GM21447 (cell line): ENCODE results near the gene TMEM121.

Experiments used
- ATAC-seq: cut with Tn5 transposase; IDR thresholded peaks from one replicate; pipeline ENCODE4 v1.9.1; 2021; ENCODE audit not compliant: unreplicated experiment

TMEM121 gene

GRCh38 chr14:105486974-105487448 lies 39.4 kb upstream of the TMEM121 start:
- no peak for ATAC-seq

- no peak for ATAC-seq
Observed at GRCh38 chr14:105487449-105487985, 38.9 kb upstream of the TMEM121 start.

DNA sequence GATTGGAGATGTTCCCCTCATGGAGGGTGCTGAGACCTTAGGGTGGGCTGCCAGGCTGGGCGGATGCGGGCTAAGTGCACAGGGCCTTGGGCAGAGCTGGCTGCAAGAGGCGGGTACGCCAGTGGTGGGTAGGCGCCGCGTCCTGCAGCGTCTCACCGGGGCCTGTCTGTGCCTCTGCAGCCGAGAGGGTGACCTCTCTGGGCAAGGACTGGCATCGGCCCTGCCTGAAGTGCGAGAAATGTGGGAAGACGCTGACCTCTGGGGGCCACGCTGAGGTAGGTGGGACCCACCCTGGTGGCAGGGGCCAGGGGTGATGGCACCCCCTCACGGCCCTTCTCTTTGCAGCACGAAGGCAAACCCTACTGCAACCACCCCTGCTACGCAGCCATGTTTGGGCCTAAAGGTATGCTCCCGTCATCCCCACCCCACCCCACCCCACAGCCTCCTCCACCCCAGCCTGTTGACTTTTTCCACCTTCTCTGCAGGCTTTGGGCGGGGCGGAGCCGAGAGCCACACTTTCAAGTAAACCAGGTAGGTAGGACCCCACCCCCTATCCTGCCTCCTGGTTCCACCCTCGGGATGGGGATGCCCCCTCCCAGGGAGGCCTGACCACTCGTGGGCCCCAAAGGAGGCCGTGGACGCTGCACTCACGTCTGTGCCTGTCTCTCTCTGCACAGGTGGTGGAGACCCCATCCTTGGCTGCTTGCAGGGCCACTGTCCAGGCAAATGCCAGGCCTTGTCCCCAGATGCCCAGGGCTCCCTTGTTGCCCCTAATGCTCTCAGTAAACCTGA lies 38.2 kb upstream of the TMEM121 start:
- ATAC-seq = no peak

- no peak for ATAC-seq
Observed at GRCh38 chr14:105488781-105489541, 37.4 kb upstream of the TMEM121 start.

DNA sequence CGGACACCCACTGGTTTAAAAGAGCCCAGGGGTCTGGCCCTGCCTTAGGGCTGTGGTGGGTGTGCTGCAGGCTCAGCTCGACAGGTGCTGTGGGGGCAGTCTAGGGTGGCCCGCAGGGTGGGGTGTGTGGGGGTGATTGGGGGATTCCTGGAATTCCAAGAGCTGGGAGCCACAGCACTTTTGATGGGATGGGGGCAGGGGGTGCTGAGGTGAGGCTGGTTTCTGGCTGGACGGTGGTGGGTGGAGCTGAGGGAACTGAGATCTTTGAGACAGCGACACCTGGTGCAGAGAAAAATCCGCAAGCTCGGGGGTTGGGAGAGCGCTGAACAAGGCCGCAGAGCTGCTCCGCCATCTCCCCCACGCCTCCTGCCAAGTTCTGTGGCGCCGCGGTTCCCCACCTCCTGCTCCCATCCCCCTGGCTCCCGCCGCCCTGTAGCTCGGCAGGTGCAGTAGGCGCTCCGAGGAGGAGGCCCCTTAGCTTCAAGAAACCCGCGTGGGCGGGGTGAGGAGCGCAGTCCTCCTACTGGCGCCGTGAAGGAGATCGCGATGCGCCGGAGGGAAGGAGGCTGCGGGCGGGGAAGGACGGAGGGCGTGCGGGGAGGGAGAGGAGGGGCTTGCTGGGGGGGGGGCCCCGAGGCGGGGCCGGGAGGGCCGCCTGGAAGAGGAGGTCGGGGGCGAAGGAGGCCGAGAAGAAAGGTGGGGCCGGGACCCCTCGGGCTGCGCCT lies 36.7 kb upstream of the TMEM121 start:
- peak; percentile 21 for ATAC-seq

- ATAC-seq = peak; percentile 0
Observed at GRCh38 chr14:105490267-105490571, 36.2 kb upstream of the TMEM121 start.

DNA sequence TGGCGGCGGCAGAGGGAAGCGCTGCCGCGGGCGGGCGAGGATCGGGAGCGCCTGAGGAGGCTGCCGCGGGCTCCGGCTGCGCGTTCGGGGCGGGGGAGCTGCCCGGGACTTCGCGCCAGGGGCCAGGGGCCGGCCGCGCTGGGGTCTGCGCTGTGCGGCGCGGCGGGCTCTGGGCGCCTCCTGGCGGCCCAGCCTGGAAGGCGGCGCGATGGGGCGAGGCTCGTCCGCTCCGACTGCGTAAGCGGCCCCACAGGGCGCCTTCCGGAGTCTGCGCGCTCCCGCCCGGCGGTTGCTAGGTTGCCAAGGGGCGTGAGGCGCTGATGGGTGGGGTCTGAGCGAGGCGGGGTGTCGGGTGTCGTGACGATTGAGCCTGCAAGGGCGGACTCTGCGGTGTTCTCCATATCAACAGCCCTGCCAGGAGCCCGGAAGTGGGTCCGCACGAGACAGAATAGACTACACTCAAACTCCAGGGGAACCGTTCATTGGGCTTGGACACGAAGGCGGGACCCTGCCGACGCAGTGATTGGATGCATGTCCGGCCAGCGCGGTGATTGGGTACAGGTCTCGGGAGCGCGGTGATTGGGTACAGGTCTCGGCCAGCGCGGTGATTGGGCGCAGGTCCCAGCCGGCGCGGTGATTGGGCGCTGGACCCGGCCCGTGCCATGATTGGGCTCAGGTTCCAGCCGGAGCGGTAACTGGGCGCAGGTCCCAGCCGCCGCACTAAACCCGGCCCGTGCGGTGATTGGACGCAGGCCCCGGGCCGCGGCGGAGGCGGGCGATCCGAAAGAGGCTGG lies 35.6 kb upstream of the TMEM121 start, which contains the start of gene TEDC1:
TEDC1 (plus strand) TSS at position 675 of the 794 bp plus-strand sequence. CDS start 130 bp downstream, outside the sequence.
- peak; percentile 67 for ATAC-seq

DNA sequence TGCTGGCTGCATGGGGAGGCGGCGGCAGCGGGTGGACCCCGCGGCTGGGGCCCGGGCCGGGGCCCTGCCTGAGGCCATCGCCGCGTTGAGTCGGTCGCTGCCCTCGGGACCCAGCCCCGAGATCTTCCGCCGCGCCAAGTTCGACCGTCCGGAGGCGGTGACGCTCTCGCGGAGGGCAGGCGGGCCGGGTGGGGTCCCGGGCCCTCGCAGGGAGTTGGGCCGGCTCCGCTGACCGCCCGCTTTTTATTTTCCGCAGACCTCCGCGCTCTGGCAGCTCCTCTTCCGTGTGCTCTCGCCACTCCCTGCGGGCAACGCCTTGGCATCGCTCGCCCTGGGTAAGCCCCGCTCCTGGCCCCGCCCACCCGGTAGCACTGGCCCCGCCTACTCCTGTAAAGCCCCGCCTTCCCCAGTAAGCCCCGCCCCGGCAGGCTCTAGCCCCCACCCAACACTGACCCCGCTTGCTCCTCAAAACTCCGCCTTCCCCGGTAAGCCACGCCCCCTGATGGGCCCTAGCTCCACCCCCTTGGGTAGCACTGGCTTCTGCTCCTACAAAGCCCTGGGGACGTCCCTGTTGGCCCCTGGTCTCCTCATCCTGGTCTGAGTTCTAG lies 34.9 kb upstream of the TMEM121 start:
- no peak for ATAC-seq

DNA sequence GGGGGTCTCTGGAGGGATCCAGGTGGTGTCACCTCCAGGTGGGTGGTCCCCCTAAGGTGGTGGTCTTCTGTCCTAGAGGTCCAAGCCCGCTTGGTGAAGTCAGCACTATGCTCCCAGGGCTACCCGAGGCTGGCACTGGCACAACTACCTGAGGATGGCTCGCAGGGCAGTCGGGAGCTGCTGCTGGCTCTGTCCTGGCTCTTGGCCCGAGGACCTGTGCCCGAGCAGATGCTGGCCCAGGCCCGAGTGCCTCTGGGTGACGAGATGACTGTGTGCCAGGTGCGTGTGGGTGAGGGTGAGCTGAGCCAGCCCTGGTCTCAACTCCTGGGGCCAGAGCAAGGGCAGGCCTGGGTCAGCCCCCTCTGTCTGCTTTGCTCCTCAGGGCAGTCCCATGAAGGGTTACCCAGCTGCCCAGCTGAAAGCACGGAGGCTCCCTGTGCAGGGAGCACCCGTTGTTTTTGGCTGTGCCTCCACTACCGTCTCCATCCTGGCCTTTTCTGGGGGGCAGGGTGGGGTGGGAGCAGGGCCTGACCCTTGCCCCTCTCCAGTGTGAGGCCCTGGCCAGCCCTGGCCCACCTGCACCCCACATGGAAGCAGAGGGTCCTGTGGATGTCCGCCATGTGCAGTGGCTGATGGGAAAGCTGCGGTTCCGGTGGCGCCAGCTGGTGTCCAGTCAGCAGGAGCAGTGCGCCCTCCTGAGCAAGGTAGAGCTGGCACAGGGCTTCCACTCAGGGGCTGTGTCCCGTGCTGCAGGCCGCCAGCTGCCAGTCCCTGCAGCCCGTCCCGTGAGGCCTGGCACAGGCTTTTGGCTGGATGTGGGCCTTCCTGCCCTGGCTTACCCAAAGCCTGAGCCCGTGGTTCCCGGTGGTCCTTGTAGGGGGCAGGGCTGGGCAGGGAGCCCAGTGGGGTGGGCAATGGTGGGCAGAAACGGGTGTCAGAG lies 34.1 kb upstream of the TMEM121 start:
- no peak for ATAC-seq

DNA sequence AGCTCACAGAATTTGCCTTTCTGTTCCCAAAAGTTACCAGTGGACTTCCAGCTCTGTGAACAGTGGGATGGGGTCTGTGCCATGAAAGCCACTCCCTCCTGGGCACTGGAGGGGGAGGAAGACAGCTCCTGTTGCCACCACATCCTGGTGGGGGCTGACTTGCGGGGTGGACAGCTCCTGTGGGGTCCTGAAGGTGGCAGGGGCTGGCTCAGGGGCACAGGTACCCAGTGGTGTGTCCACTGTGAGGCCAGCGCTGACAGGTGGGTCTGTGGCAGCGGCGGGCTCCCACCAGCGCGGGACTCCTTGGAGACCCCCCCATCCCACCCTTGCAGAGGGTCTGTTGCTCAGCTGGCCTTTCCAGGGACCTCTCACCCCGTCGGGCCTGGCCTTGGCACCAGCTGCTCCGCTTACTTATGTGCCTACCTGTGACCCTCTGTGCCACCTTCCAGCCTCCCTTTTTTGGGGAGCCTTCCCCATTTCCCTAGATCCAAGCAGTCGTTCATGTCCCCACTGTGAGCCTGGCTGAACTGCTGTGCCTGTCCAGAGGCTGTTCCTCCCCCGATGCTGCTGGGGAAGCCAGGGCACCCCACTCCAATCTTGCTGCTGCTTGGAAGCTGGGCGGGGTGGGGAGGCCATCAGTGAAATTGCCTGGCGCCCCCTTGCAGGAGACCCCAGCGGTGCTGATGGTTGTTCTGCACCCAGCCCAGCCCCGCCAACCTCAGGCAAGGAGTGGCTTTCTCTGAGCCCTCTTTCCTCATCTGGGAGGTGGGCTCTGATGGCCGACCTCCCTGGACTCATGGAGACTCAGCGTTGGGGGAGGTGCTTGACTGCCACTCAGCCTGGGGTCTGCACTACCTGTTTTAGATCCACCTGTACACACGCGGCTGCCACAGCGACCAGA lies 33.2 kb upstream of the TMEM121 start:
- no peak for ATAC-seq

DNA sequence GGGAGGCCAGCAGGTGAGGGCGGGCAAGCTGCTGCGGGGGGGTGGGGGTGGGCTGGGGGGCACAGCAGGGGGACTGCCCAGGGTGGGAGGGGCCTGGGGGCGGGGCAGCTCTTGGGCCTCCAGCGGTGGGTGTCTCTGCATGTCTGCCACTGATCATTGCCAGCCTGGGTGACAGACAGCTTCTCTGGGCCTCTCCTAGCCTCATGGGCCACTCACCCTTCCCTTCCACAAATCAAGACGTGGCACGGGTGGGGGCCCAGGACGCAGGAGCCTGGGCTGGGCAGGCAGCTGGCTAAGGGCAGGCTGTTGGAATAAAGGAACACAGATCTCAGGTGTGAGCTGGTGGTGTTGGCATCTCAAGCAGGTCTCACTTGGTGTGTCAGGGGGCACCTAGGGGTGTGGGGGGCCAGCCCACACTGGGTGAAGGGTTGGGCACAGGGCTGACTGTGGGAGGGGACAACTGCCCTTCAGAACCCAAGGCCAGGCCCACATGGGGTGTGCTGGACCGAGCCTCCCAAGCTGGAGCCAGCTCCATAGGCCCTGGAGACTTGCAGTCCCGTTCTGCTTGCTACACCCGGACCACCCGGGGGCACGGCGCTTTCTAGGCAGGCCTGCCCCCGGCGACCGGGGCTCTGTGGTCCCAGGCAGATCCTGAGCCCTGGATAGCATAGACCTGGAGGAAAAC lies 32.3 kb upstream of the TMEM121 start:
- no peak for ATAC-seq

GRCh38 chr14:105494606-105494929 lies 31.8 kb upstream of the TMEM121 start:
- ATAC-seq = no peak

DNA sequence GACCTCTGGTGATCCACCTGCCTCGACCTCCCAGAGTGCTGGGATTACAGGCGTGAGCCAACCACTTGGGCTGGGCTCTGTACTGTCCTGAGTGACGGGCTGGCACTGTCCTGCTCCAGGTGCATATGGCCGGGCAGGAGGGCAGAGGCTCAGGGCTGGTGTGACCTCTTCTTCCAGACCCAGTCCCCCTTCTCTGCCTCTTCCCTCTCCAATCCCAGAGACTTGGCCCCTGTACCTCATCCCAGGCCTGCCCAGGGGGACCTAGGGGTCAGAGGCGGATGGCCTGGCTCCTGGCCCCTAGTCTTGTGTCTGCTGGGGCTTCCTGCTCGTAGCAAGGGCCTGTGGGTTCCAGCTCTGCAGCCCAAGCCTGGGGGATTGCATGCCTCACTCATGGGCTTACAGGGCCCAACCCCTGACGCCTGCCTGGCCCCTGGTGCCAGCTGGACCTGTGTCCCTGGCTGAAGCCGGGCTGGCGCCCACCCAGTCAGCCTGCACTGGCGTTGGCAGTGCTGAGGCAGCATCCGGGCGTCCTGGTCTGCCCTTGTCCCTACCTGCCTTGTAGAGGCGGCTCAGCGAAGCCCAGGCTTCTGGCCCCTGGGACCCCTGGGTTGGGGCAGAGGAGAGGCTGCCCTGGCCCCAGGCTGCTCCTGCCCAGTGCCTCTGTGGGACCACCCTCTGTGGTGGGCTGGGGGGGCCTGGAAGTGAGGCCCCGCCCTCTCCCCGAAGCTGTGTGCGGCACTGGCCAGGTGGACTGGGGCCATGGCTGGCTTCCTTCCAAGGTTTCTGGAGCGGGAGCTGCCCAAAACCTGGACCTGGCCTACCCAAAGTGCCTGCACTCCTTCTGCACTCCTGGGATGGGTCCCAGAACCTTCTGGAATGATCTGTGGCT lies 31.0 kb upstream of the TMEM121 start:
- no peak for ATAC-seq

DNA sequence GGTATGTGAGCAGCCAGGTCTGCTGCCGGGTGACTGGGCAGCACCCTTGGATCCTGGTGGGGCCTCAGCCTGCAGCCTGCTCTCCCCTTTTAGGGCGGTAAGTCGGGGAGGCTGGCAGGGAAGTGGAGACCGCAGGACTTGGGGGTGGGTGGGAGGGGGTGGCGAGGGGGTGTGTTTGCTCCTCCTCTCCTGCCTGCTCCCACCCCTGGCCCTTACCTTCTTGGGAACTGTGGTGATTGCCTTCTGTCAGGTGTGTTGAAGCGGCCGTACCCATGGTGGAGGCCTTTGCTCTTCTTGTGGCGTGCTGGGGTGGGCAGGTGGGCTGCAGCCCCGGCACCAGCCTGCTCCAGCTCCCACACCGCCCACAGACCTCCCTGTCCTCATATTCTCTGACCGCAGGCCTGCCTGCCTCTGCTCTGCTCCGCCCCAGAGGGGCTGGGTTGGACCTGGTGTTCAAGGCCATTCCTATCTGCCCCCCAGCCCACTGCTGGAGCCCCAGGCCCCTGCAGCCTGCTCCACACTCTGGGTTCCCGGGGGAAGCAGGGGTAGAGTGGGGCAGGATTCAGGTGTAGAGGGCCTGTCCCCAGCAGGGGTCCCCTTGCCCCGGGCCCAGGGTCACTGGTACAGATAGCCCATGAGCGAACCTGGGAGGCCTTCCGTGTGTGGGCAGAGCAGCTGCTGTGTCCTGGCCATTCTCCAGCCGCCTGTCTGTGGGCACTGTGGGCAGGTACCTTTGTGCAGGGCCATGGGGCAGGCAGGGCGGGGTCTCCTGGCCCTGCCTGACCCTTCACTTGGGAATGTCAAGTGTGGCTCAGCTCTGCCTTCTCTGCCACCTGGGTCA lies 30.2 kb upstream of the TMEM121 start:
- ATAC-seq = no peak

DNA sequence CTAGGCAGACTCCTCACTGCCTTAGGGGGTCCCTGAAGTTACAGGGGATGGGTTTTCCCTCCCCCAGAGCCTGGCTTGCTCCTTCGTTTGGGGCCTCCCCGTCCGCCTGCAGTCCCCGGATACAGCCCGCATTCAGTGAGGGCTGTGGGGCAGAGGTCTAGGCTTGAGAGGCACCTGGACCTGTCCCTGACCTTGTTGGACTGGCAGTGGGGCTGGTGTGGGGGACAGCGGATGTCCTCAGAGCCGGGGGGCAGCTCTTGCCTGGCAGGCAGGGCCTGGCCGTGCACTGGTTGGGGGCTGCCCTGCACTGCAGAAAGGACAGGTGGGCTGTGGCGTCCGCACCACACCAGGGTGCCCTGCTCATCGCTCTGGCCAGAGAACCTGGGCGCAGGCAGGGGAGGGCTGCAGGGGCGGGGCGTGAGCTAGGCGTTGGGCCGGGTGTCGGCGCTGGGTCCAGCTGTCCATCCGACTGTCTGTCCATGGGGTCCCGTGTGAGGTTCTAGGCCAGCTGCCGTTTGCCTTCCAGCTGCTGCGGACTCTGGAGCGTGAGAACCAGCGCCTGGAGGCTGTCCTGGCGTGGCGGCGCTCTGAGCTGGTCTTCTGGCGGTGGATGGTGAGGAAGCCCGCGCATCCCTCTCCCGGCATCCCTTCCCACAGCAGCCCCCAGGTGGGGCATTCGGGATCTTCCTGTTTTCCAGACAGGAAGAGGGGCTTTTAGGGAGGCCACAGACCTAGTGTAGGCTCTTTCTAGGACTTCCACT lies 29.4 kb upstream of the TMEM121 start:
- no peak for ATAC-seq
